Lower leg skin (tissue), 4 donors: ENCODE data around the gene LCLAT1. TPM values are rescaled to one million over a fixed set of nuclear protein-coding genes. Genes with fewer than 3 reads are reported as not detected.

Experiments used
- DNase-seq, 2 donors: peaks; one replicate each; pipeline ENCODE4 v3.0.0-alpha.2; 2019; ENCODE audit warnings: low spot score in 2 of 2
- H3K4me3 ChIP-seq: fragments of 200-600 bp; sonication (generic); 2 replicates; pipeline ENCODE4 v1.5.1; 2017; ENCODE audit warnings: mild to moderate bottlenecking, low read depth; ENCODE audit not compliant: poor library complexity, severe bottlenecking
- POLR2A ChIP-seq, 2 donors: fragments of 450-650 bp; IDR thresholded peaks; one replicate each; pipeline ENCODE4 v1.6.1; 2016 to 2017; ENCODE audit warnings: antibody characterized with exemption in 2 of 2, mild to moderate bottlenecking in 1 of 2, moderate library complexity in 1 of 2
- WGBS, 2 donors: methylation state at CpG; one replicate each; pipeline ENCODE4 v1.1.5; 2018; 5-methylcytosine and 5-hydroxymethylcytosine counted together
- intact Hi-C: fragments of 100-400 bp; cut with DNase I; formaldehyde crosslinking; loops from one replicate; pipeline ENCODE4 v1.15.0; 2023; ENCODE audit warnings: low total_unique reads
- total RNA-seq, 4 donors: library from RNA; depleted of rRNA; stranded (reverse); fragments of >200 nt; gene quantifications; one replicate each; pipeline ENCODE4 v1.1.0, GENCODE V29; 2016
- TF ChIP-seq, protein P1 (sequence below), 3 donors: fragments of 450-650 bp; IDR thresholded peaks; one replicate each; pipeline ENCODE4 v1.5.1; 2016; ENCODE audit warnings: antibody characterized with exemption in 3 of 3, mild to moderate bottlenecking in 3 of 3, moderate library complexity in 2 of 3

The LCLAT1 gene
- total RNA-seq, 4 donors from 2014 or later, result 5.2 to 19.1 (median 12.0) TPM

DNA sequence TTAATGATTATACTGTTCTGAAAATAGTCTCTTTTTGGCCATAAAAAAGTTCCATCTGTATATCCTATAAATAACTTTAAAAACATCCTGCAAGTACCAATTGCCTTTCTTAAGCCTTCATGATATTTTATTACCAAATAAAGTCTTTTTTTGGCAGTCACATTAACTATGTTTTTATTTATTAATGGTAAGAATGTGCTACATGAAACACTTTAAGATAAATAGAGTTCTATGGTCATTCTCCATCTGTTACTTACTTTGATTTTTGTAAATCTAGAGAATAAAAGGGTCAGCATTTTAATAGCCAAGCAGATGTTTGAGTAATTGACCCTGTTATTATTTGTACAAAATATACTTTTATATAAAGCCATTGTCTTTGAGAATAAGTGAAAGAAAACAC, 52.6 kb downstream of the LCLAT1 start:
- no peak overlapping the region for H3K4me3 ChIP-seq
- TF ChIP-seq, protein P1, sequence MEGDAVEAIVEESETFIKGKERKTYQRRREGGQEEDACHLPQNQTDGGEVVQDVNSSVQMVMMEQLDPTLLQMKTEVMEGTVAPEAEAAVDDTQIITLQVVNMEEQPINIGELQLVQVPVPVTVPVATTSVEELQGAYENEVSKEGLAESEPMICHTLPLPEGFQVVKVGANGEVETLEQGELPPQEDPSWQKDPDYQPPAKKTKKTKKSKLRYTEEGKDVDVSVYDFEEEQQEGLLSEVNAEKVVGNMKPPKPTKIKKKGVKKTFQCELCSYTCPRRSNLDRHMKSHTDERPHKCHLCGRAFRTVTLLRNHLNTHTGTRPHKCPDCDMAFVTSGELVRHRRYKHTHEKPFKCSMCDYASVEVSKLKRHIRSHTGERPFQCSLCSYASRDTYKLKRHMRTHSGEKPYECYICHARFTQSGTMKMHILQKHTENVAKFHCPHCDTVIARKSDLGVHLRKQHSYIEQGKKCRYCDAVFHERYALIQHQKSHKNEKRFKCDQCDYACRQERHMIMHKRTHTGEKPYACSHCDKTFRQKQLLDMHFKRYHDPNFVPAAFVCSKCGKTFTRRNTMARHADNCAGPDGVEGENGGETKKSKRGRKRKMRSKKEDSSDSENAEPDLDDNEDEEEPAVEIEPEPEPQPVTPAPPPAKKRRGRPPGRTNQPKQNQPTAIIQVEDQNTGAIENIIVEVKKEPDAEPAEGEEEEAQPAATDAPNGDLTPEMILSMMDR (IDR thresholded peaks at IDR 0.05), result no peak
- no peak for TF ChIP-seq POLR2A (IDR thresholded peaks at IDR 0.05)
- intact Hi-C loops, result no loop called here
- DNase-seq, result no peak

DNA sequence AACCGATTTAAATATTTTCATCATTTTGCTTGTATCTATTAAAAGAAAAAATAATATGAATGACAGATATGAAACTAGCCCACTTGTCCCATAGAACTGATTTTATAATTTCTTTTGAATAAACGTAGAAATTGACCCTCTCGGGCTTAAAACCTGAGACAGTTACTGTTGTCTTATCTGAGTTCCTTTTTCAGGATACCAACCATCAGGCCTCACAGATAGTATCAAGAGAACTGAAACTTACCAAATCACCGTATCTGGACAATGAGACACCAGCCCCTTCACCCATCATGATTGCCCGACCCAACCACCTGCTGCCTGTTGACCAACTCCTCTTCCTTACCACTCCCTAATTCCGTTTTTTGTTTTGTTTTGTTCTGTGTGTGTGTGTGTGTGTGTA, 53.7 kb downstream of the LCLAT1 start:
- whole genome bisulfite sequencing, 2 donors, result 97 to 99% methylated on average over 6 of the region's 6 CpGs
- no peak overlapping the region for H3K4me3 ChIP-seq
- no peak for DNase-seq
- TF ChIP-seq, protein P1 (IDR thresholded peaks at IDR 0.05), result no peak
- no peak for TF ChIP-seq POLR2A (IDR thresholded peaks at IDR 0.05)
- intact Hi-C loops, result no loop called here

DNA sequence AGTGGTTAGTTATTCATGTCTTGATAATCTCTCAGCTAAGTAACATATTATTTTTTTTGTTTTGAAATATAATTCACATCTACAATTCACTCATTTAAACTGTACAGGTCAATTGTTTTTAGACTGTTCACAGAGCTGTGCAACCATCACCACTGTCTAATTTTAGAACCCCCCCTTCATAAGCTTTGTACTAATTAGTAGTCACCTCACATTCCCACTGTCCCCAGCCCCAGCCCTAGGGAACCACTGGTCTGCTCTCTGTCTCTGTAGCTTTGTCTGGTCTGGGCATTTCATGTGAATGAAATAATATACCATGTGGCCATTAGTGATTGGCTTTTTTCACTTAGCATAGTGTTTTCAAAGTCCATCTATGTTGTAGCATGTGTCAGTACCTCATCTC, 55.3 kb downstream of the LCLAT1 start:
- intact Hi-C loops, result no loop called here
- TF ChIP-seq, protein P1 (IDR thresholded peaks at IDR 0.05), result no peak
- TF ChIP-seq POLR2A (IDR thresholded peaks at IDR 0.05), result no peak

DNA sequence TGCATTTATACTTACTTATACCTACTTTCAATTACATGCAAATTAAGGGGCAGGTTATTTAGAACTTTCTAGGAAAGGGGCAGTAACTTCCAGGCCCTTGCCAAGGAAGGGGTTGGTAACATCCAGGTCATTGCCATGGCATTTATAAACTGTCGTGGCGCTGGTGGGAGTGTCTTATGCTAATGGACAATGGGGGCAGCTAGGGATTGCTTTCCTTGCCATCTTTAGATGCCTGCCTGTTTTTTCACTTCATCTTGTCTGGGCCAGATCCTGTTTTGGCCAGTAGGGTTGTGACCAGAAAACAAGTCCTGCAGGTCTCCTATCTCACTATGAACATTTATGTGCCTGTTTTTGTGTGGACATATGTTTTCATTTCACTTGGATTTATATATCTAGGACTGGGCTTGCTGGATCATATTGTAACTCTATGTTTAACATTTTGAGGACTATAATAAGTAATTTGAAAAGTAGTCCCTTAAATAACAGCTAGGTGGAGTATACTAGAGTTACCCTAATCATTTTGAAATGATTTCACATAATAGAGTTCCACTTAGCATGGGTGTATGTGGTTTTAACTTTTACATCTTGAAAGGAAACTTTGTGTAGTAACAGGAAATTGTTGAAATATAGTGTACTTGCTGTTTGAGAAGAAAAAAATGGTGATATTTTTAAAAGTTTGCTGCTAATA, 56.1 kb downstream of the LCLAT1 start:
- DNase-seq, result no peak
- TF ChIP-seq, protein P1 (IDR thresholded peaks at IDR 0.05), result no peak
- TF ChIP-seq POLR2A (IDR thresholded peaks at IDR 0.05), result no peak
- intact Hi-C loops, result no loop called here
- H3K4me3 ChIP-seq, result no peak overlapping the region
- 93 to 97% methylated on average over 2 of the region's 2 CpGs for WGBS, 2 donors

More for the DNA sequence above, 55.3 kb downstream of the LCLAT1 start:
- no peak for DNase-seq
- no peak overlapping the region for H3K4me3 ChIP-seq

DNA sequence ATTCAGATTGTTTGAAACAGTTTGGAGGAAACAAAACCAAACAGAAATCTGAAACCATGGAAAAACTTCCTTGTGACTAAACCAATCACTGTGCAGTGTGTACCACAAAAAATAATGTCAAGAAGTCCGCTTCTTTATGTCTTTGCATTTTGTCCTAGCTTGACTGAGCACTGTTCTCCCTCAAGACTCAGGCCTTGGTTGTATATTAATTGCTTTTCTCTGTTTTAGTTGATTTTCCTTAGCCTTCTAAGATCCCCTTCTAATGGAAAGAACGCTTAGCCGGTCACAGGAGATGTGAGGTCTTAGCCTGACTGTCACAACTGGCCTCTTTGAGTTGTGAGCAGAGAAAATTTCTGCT, 56.6 kb downstream of the LCLAT1 start:
- no peak for DNase-seq
- no peak overlapping the region for H3K4me3 ChIP-seq
- 64 to 80% methylated on average over 3 of the region's 3 CpGs for WGBS, 2 donors
- intact Hi-C loops, result no loop called here
- TF ChIP-seq, protein P1 (IDR thresholded peaks at IDR 0.05), result no peak
- no peak for TF ChIP-seq POLR2A (IDR thresholded peaks at IDR 0.05)

DNA sequence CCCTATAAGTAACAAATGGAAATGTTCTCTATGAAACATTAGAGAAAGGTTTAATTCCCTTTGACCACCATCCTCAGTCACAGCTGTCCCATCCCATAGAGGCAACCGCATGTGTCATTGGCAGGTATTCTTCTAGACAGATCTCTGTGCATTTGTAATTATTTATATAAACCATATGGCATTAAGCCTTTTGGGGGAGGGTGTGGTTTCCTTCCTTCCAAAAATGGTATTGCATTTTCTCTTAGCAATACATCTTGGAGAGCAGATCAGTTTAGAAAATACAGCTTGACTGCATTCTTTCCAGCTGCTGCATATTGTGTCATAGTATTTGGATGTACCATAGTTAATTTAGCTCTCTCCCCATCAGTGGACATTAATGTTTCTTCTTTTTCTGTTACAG, 57.7 kb downstream of the LCLAT1 start:
- TF ChIP-seq, protein P1 (IDR thresholded peaks at IDR 0.05), result no peak
- TF ChIP-seq POLR2A (IDR thresholded peaks at IDR 0.05), result no peak
- DNase-seq, result no peak
- 48 to 75% methylated on average over 1 of the region's 1 CpG for WGBS, 2 donors
- no peak overlapping the region for H3K4me3 ChIP-seq
- intact Hi-C loops, result no loop called here
